Activated CD8-positive, alpha-beta T cell treated with anti-CD3 and anti-CD28 coated beads for 36 hours (primary cell): Measurements from ENCODE around the gene TENT4A. TPM values are rescaled to one million over a fixed set of nuclear protein-coding genes. Genes with fewer than 3 reads are reported as not detected.

Source experiments
- ATAC-seq: fragments of 200-7000 bp; cut with Tn5 transposase; one replicate; pipeline ENCODE4 v1.10.0; 2021; ENCODE audit warnings: mild to moderate bottlenecking, moderate library complexity
- CTCF ChIA-PET: fragments of 350-600 bp; sonication (Branson Sonifier 250); formaldehyde crosslinking; loops from one replicate; lab custom pipeline; 2021; ENCODE audit warnings: antibody characterized with exemption; lab: Charles Lee
- POLR2A ChIA-PET: fragments of 350-600 bp; sonication (Branson Sonifier 250); formaldehyde crosslinking; loops from one replicate; lab custom pipeline; 2021; ENCODE audit warnings: antibody characterized with exemption; lab: Charles Lee
- DNase-seq: peaks from one replicate; pipeline ENCODE4 v3.0.0-alpha.2; 2020
- H3K27ac Mint-ChIP-seq: one replicate; pipeline ENCODE4 v1.8.0; 2021; ENCODE audit warnings: mild to moderate bottlenecking, mixed read lengths
- H3K27me3 Mint-ChIP-seq: one replicate; pipeline ENCODE4 v1.8.0; 2021; ENCODE audit warnings: mixed read lengths
- H3K36me3 Mint-ChIP-seq: one replicate; pipeline ENCODE4 v1.8.0; 2021; ENCODE audit warnings: low read depth, mixed read lengths
- H3K4me1 Mint-ChIP-seq: one replicate; pipeline ENCODE4 v1.8.0; 2021; ENCODE audit warnings: low read depth, mixed read lengths
- H3K4me3 Mint-ChIP-seq: one replicate; pipeline ENCODE4 v1.8.0; 2021; ENCODE audit warnings: mild to moderate bottlenecking, moderate library complexity, mixed read lengths
- H3K9me3 Mint-ChIP-seq: one replicate; pipeline ENCODE4 v1.8.0; 2021; ENCODE audit warnings: mixed read lengths
- intact Hi-C: fragments of 100-400 bp; cut with micrococcal nuclease; formaldehyde crosslinking; loops from one replicate; pipeline ENCODE4 v1.10.0; 2022
- total RNA-seq, 2 experiments: library from RNA; stranded (reverse); gene quantifications; one replicate each; pipeline ENCODE4 v1.2.3, GENCODE V29; 2021
- TF ChIP-seq, protein P1 (sequence below): fragments of 200-600 bp; IDR thresholded peaks from one replicate; pipeline ENCODE4 v1.8.0; 2022; ENCODE audit warnings: antibody characterized with exemption, mild to moderate bottlenecking

The TENT4A gene
- total RNA-seq, 2 experiments from 2014 or later, result 50.6 to 51.9 TPM

DNA sequence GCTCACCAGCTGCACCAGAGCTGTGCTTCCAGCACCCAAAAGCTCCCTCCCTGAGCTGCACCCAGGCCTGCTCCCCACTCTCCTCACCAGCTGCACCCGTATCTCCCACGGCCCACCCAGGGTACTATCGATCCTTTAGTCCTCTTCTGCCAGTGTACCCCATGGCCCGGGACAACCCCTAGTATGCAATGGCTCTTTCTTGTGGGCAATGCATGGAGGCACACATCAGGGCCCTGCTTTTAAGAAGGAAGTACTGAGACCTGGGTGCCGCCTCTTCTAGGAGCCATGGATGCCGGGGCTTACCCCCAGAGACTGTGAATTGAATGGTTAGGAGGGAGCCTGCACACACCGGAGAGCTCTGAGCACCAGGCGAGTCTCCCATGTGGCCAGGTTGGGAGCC lies 49.5 kb downstream of the TENT4A start:
- TF ChIP-seq, protein P1, sequence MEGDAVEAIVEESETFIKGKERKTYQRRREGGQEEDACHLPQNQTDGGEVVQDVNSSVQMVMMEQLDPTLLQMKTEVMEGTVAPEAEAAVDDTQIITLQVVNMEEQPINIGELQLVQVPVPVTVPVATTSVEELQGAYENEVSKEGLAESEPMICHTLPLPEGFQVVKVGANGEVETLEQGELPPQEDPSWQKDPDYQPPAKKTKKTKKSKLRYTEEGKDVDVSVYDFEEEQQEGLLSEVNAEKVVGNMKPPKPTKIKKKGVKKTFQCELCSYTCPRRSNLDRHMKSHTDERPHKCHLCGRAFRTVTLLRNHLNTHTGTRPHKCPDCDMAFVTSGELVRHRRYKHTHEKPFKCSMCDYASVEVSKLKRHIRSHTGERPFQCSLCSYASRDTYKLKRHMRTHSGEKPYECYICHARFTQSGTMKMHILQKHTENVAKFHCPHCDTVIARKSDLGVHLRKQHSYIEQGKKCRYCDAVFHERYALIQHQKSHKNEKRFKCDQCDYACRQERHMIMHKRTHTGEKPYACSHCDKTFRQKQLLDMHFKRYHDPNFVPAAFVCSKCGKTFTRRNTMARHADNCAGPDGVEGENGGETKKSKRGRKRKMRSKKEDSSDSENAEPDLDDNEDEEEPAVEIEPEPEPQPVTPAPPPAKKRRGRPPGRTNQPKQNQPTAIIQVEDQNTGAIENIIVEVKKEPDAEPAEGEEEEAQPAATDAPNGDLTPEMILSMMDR, result no peak
- intact Hi-C loops, result no loop called here
- no peak overlapping the region for H3K27ac Mint-ChIP-seq
- H3K9me3 Mint-ChIP-seq, result no peaks in the 10 kb centered on the region
- peaks cover 12% of the 10 kb centered on the region for H3K4me1 Mint-ChIP-seq
- ChIA-PET CTCF (no interaction called here), POLR2A (interaction anchor here (0.7 kb wide), 1 partner anchor 578 kb away, joined by 3 read pairs; no protein-coding TSS in a partner anchor)
- H3K27me3 Mint-ChIP-seq, result peaks cover 2% of the 10 kb centered on the region
- ATAC-seq (no peak), DNase-seq (no peak)
- no peak overlapping the region for H3K4me3 Mint-ChIP-seq
- peaks cover 7% of the 10 kb centered on the region for H3K36me3 Mint-ChIP-seq

- peaks cover 2% of the 10 kb centered on the region for H3K36me3 Mint-ChIP-seq
- DNase-seq (no peak), ATAC-seq (no peak)
- H3K4me1 Mint-ChIP-seq, result peaks cover 12% of the 10 kb centered on the region
- POLR2A ChIA-PET, result interaction anchor here (0.7 kb wide), 1 partner anchor 578 kb away, joined by 3 read pairs; no protein-coding TSS in a partner anchor
- H3K27me3 Mint-ChIP-seq, result peaks cover 2% of the 10 kb centered on the region
- intact Hi-C loops, result no loop called here
- H3K4me3 Mint-ChIP-seq, result no peak overlapping the region
- no peak overlapping the region for H3K27ac Mint-ChIP-seq
- TF ChIP-seq, protein P1, result no peak
- no peaks in the 10 kb centered on the region for H3K9me3 Mint-ChIP-seq
- CTCF ChIA-PET, result no interaction called here
These were observed 50.0 kb downstream of the TENT4A start for GRCh38 chr5:6763191-6763590.

DNA sequence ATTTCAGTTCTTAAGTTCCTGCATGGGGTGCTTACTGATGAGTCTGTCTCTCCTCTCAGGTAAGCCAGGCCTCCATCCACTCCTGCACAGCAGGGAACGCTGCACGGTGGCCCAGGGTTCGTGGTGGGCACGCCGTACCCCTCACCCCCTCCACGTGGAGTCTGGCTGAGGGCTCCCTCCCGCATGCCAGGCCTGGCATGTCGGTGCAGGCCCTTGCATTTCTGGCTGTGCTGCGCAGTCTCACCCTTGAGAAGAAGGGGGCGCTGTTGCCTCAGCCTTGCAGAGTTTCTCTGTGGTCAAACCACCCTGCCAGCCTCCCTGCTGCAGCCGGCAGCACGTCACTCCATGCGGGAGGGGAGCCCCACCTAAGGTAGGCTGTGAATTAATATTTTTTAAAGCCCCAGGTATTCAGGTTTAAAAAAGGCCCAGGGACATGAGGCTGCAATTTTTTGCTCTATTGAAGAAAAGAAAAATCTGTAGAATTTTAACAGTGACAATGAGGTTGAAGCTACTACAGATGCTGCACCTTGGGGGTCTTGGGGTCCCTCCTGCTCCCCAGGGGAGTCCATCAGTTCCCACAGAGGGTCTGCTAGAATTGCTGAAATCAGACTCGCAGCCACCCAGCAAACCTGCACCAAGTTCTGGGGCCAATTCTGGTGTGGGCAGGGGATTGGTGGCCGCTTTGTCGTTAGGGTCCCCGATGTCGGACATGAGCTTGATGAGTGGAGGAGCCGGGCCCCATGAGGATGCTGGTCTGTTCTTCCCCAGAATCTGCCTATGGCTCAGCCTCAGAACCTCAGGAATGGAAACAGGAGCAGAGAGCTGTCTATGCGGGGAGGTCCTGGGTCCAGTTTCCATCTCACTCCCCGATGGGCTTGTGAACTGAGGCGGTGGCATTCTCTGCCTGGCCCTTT lies 52.6 kb downstream of the TENT4A start:
- intact Hi-C loops, result no loop called here

DNA sequence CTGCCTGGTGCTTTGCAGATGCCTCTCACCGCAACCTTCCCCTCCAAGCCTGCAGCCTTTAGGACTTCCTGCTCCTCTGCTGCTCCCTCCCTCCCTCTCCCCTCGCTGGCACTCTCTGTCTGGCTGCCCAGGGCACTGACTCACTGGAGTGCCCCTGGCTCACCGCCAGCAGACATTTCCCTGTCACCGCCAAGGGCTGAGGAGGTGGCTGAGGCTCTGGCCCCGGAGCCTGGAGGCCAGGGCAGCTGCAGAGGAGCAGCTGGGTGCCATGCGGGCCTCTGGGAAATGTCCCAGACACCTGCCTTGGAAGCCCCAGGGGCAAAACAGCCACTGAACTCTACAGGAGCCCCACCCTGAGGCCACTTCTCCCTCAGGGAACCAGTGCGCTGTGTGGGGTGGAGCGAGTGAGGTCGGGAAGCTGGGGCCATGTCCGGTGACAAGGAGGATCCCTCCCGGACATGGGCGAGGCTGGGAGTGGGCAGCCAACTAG lies 53.4 kb downstream of the TENT4A start:
- ChIA-PET POLR2A (interaction anchor here (1.1 kb wide), 1 partner anchor 18 kb away, joined by 3 read pairs; no protein-coding TSS in a partner anchor), CTCF (interaction anchor here (0.6 to 1.2 kb wide), 10 partner anchors 8 to 988 kb away, joined by 3 to 7 read pairs (median 3); no protein-coding TSS in a partner anchor)
- H3K4me1 Mint-ChIP-seq, result peaks cover 12% of the 10 kb centered on the region
- TF ChIP-seq, protein P1, result no peak
- no peak overlapping the region for H3K27ac Mint-ChIP-seq
- H3K4me3 Mint-ChIP-seq, result no peak overlapping the region
- peak; percentile 76 for DNase-seq
- intact Hi-C loops, result no loop called here
- ATAC-seq, result peak; percentile 81
- peaks cover 2% of the 10 kb centered on the region for H3K27me3 Mint-ChIP-seq
- H3K36me3 Mint-ChIP-seq, result no peaks in the 10 kb centered on the region
- H3K9me3 Mint-ChIP-seq, result no peaks in the 10 kb centered on the region

More for the DNA sequence above, 52.6 kb downstream of the TENT4A start:
- peaks cover 2% of the 10 kb centered on the region for H3K27me3 Mint-ChIP-seq
- ChIA-PET CTCF (interaction anchor here (0.6 to 1.2 kb wide), 13 partner anchors 9 to 1084 kb away, joined by 3 to 7 read pairs (median 3); no protein-coding TSS in a partner anchor), POLR2A (interaction anchor here (1.1 kb wide), 1 partner anchor 19 kb away, joined by 3 read pairs; no protein-coding TSS in a partner anchor)
- H3K4me1 Mint-ChIP-seq, result peaks cover 12% of the 10 kb centered on the region
- DNase-seq (peak; percentile 87), ATAC-seq (peak; percentile 83)
- no peaks in the 10 kb centered on the region for H3K36me3 Mint-ChIP-seq
- no peak overlapping the region for H3K27ac Mint-ChIP-seq
- no peaks in the 10 kb centered on the region for H3K9me3 Mint-ChIP-seq
- TF ChIP-seq, protein P1, result peak; percentile 93
- no peak overlapping the region for H3K4me3 Mint-ChIP-seq
